H1 (cell line): ENCODE results near the gene DCLK1. TPM values are rescaled to one million over a fixed set of nuclear protein-coding genes. Genes with fewer than 3 reads are reported as not detected.

Source experiments
- ASH2L ChIP-seq: fragments of 200-600, 300-600 bp; sonication (generic); IDR thresholded peaks from one replicate; pipeline ENCODE4 v1.7.1; 2017; ENCODE audit warnings: low read length
- CTBP2 ChIP-seq: IDR thresholded peaks from 2 replicates; pipeline ENCODE4 v1.7.0; 2011; ENCODE audit warnings: borderline replicate concordance, mild to moderate bottlenecking, moderate library complexity, mixed read lengths, low read length; ENCODE audit not compliant: insufficient read depth, insufficient read length
- EP300 ChIP-seq, 2 experiments: IDR thresholded peaks; 1 replicate in 1 of 2; 2 replicates in 1 of 2; pipeline ENCODE4 v1.6.1; 2011 to 2012; ENCODE audit warnings: low read depth in 2 of 2, low read length in 2 of 2, mild to moderate bottlenecking in 2 of 2, borderline replicate concordance in 1 of 2, inconsistent platforms in 1 of 2, moderate library complexity in 1 of 2
- SIN3A ChIP-seq, 2 experiments: IDR thresholded peaks in 1 of 2; conservative IDR thresholded peaks in 1 of 2; 2 replicates each; pipeline ENCODE4 v1.6.1; 2011 to 2012; ENCODE audit warnings: low read length in 2 of 2, improper control_type of control experiment in 1 of 2, low read depth in 1 of 2, mild to moderate bottlenecking in 1 of 2
- polyA plus RNA-seq, 7 experiments: library from polyadenylated mRNA; depleted of rRNA in 3 of 7; stranded (reverse) in 5 of 7; unstranded in 2 of 7; fragments of >200 nt in 5 of 7; fragments of 200-250 nt in 2 of 7; gene quantifications; 1 replicate in 5 of 7; 2 replicates in 1 of 7; 4 replicates in 1 of 7; pipeline versions ENCODE4 v1.2.1 to v1.2.3, GENCODE V29; 2011 to 2013; ENCODE audit warnings: missing spikeins in 2 of 7, mixed read lengths in 2 of 7
- total RNA-seq: library from RNA; stranded (reverse); fragmentation: NEBNext Ultra II Directional; extraction: Animal tissue kit (Norgen Biotek cat#: 25700); gene quantifications from 2 replicates; pipeline ENCODE4 v1.2.1, GENCODE V29; 2021

DCLK1 gene
- total and polyA plus RNA-seq, 2 of the 8 experiments (the other 6 are each of a cell fraction or from before 2014, with no cell fraction given) = 22.8 to 41.0 TPM

DNA sequence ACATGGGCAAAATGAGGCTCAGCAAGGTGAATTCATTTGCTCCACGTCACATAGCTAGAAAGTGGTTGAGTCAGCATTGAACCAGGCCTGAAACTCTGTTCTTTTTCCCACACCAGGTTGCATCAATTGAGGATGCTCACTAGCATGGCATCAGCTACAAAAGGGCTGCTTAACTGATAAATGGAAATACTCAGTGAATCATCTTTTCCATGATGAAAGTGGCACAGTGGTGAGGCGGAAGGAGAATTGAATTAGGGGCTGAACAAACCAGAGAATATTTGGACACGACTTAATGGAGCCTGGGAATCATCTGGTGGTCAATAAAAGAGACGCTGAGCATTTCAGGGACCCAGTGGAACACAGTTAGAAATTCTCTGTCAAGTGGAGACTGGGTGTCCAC is 334.6 kb downstream of the DCLK1 start (continued):
- no peak for TF ChIP-seq EP300 (IDR thresholded peaks at IDR 0.05; ENCODE audit: borderline replicate concordance in 1 of 2, low read depth in 2 of 2, low read length in 2 of 2)
- TF ChIP-seq ASH2L = no peak
- no peak for TF ChIP-seq CTBP2
- no peak for TF ChIP-seq SIN3A (conservative IDR thresholded peaks at IDR 0.05 in 1 of 2, IDR thresholded peaks at IDR 0.05 in 1 of 2; ENCODE audit: low read depth in 1 of 2, low read length in 2 of 2)
